Measurements from ENCODE around the gene SNAPC2. TPM values are rescaled to one million over a fixed set of nuclear protein-coding genes. Genes with fewer than 3 reads are reported as not detected.

Gene SNAPC2
- total and polyA plus RNA-seq, 4 donors = 7.6 to 32.1 (median 21.1) TPM

GRCh38 chr19:7914598-7915045 lies 5.5 kb upstream of the SNAPC2 start, which contains the start of gene TGFBR3L:
Gene TGFBR3L (plus strand): TSS chr19:7914830.
- H3K9ac ChIP-seq (ENCODE audit: insufficient read depth in 1 of 2, low read length in 2 of 2) = no peak within 1 kb of the TSS
- H3K9me3 ChIP-seq (ENCODE audit: control insufficient read depth in 4 of 4, insufficient read depth in 3 of 4, low read length in 3 of 4) = peaks cover 0 to 20% (median 0%) of the 10 kb centered on the region in 4 donors
- DNase-seq = no peak
- WGBS, 2 donors = 59 to 81% methylated on average over 12 of the region's 12 CpGs
- TF ChIP-seq CTCF (IDR thresholded peaks at IDR 0.05; ENCODE audit: control extremely low read depth, extremely low read depth) = no peak
- no peak for ATAC-seq (ENCODE audit: insufficient read depth, low FRiP score)
- H3K27me3 ChIP-seq (ENCODE audit: control insufficient read depth in 3 of 3, insufficient read depth in 3 of 3, low read length in 2 of 3) = peaks cover 0 to 43% (median 28%) of the 10 kb centered on the region in 3 donors
- peaks cover 0 to 21% (median 0%) of the 10 kb centered on the region in 5 donors for H3K4me1 ChIP-seq (ENCODE audit: control insufficient read depth in 5 of 5, insufficient read depth in 5 of 5, low read length in 5 of 5)
- no peak within 1 kb of the TSS for H3K4me3 ChIP-seq
- H3K36me3 ChIP-seq (ENCODE audit: control insufficient read depth in 4 of 4, insufficient read depth in 4 of 4, low read length in 4 of 4) = peaks cover 5 to 35% (median 11%) of the 10 kb centered on the region in 4 donors
- H3K27ac ChIP-seq (ENCODE audit: low read depth in 1 of 2, low read length in 1 of 2) = no peak within 1 kb of the TSS

GRCh38 chr19:7915250-7916102 lies 4.7 kb upstream of the SNAPC2 start:
- Histone ChIP-seq H3K9me3 (ENCODE audit: control insufficient read depth in 4 of 4, insufficient read depth in 3 of 4, low read length in 3 of 4) (peaks cover 0 to 15% (median 0%) of the 10 kb centered on the region in 4 donors), H3K4me1 (ENCODE audit: control insufficient read depth in 5 of 5, insufficient read depth in 5 of 5, low read length in 5 of 5) (peaks cover 0 to 25% (median 3%) of the 10 kb centered on the region in 5 donors), H3K9ac (ENCODE audit: insufficient read depth in 1 of 2, low read length in 2 of 2) (no peak overlapping the region), H3K4me3 (no peak overlapping the region), H3K27ac (ENCODE audit: low read depth in 1 of 2, low read length in 1 of 2) (no peak overlapping the region), H3K36me3 (ENCODE audit: control insufficient read depth in 4 of 4, insufficient read depth in 4 of 4, low read length in 4 of 4) (peaks cover 3 to 27% (median 8%) of the 10 kb centered on the region in 4 donors), H3K27me3 (ENCODE audit: control insufficient read depth in 3 of 3, insufficient read depth in 3 of 3, low read length in 2 of 3) (peaks cover 0 to 44% (median 28%) of the 10 kb centered on the region in 3 donors)
- no peak for ATAC-seq (ENCODE audit: insufficient read depth, low FRiP score)
- no peak for TF ChIP-seq CTCF (IDR thresholded peaks at IDR 0.05; ENCODE audit: control extremely low read depth, extremely low read depth)
- WGBS, 2 donors = 45 to 51% methylated on average over 24 of the region's 24 CpGs
- no peak for DNase-seq

- peaks cover 0 to 44% (median 28%) of the 10 kb centered on the region in 3 donors for H3K27me3 ChIP-seq (ENCODE audit: control insufficient read depth in 3 of 3, insufficient read depth in 3 of 3, low read length in 2 of 3)
- 1% methylated on average over 79 to 104 of the region's 104 CpGs for WGBS, 2 donors
Observed at GRCh38 chr19:7916103-7916954, 3.8 kb upstream of the SNAPC2 start.

More at GRCh38 chr19:7916103-7916954, 3.8 kb upstream of the SNAPC2 start:
- no peak for TF ChIP-seq CTCF (IDR thresholded peaks at IDR 0.05; ENCODE audit: control extremely low read depth, extremely low read depth)
- DNase-seq (peak in 1 of 3 donors; percentile 30), ATAC-seq (ENCODE audit: insufficient read depth, low FRiP score) (no peak)
- H3K4me1 ChIP-seq (ENCODE audit: control insufficient read depth in 5 of 5, insufficient read depth in 5 of 5, low read length in 5 of 5) = peaks cover 0 to 30% (median 7%) of the 10 kb centered on the region in 5 donors
- peaks cover 0 to 12% (median 0%) of the 10 kb centered on the region in 4 donors for H3K9me3 ChIP-seq (ENCODE audit: control insufficient read depth in 4 of 4, insufficient read depth in 3 of 4, low read length in 3 of 4)
- H3K4me3 ChIP-seq = no peak overlapping the region
- H3K36me3 ChIP-seq (ENCODE audit: control insufficient read depth in 4 of 4, insufficient read depth in 4 of 4, low read length in 4 of 4) = peaks cover 0 to 18% (median 3%) of the 10 kb centered on the region in 4 donors
- no peak overlapping the region for H3K27ac ChIP-seq (ENCODE audit: low read depth in 1 of 2, low read length in 1 of 2)
- H3K9ac ChIP-seq (ENCODE audit: insufficient read depth in 1 of 2, low read length in 2 of 2) = no peak overlapping the region

Data from lung (tissue), 12 donors.